OCI-M2 (cell line): Measurements from ENCODE around the gene GDF10.

ENCODE experiments used
- DNase-seq: peaks from one replicate; lab custom pipeline; 2025; ENCODE audit not compliant: unreplicated experiment; lab: John Stamatoyannopoulos, UW

Gene GDF10

DNA sequence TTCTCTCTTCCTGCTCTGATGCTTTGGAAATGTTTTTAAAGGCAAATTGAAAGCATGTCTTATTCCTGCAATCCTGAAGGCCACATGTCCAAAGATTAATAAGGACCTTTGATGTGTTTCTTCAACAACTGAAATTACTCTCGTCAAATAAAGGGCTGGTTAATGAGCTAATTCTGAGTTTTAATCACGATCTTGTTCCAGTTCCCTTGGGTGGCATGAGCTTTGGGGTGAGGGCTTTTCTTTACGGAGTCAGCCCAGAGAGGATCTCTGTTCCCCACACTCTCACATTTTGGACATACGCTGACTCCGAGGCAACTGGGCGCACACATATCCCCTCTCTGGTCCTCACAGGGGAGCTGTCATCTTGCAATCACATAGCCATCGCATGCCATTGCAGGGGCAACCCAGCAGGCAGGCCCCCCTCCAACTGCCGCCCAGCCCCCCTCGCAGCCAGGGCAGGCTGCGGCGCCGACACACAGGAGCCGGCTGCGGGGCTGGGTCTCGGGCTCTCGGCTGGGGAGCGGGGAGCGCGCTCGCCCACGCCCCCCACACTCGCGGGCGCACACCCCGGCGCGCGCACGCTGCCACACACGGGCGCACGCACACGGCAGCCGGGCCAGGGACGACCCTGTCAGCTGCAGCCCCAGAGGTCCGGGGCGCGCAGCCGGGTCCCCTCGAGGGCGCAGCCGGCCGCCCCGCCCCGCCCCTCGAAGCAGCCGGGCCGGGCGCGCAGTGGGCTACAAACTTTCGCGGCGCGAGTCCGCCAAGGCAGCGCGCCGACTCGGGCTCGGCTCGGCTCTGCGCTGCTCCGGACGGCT, at the start of gene GDF10:
Gene GDF10, plus strand, starts transcription at position 587 of the 818 bp plus-strand sequence. CDS start 455 bp downstream, outside the sequence.
- DNase-seq = no peak

DNA sequence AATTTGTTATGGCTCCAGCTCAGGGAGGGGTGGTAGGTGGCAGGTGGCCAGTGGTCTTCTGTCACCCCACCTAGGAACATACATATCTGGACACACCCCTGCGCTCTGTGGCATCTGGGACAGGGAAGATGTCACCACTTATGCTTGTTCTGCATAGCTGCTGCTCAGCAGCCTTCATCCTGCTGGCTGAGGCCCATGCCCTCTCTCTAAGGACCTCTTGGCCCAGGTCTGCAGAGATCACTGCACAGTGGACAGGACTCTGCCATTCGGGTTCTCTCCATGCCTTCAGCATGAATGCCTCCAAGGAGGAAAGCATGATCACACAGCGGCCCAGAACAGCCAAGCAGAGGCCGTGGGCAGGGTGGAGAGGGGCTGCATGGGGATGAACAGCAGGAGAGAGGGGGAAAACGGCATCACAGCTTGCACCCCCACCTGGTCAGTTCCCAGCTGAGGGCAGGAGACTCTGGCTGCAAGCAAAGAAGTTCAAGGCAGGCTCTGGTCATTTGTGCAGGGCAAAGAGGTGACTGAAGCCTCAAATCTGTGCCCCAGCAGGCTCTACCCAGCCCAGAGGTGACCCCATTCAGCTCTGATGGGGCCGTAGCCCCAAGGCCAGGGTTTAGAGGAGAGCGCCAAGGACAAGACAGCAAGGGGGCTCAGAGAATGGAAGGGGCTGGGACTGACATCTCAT, 47.8 kb upstream of the GDF10 start:
- DNase-seq = no peak

DNA sequence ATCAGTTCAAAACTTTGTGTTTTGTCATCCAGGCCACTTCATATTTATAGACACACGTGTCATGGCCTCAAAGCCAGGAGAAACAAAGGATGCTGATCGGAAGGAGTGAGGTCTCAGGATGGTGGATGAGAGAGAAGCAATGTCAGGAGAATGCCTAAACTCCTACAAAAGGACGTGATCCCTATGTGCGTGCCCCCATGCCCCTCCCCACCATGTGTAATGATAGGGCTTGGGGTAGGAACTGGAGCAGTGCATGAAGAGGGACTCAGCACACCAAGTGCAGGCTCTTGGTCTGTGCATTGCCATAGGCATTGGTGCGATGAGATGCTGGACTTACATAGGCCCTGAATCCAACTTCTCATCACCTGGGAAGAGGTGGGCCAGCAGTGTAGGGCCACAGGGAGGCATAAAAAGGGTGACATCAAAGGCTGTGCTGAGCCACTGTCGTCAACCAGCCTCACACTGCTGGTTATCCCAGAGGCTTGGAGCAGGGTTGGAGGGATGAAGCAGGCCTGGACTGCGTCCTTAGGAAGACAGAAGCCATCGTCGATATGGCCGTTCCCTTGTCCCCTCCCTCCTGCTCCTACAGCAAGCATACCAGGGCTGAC, 46.9 kb upstream of the GDF10 start:
- no peak for DNase-seq

DNA sequence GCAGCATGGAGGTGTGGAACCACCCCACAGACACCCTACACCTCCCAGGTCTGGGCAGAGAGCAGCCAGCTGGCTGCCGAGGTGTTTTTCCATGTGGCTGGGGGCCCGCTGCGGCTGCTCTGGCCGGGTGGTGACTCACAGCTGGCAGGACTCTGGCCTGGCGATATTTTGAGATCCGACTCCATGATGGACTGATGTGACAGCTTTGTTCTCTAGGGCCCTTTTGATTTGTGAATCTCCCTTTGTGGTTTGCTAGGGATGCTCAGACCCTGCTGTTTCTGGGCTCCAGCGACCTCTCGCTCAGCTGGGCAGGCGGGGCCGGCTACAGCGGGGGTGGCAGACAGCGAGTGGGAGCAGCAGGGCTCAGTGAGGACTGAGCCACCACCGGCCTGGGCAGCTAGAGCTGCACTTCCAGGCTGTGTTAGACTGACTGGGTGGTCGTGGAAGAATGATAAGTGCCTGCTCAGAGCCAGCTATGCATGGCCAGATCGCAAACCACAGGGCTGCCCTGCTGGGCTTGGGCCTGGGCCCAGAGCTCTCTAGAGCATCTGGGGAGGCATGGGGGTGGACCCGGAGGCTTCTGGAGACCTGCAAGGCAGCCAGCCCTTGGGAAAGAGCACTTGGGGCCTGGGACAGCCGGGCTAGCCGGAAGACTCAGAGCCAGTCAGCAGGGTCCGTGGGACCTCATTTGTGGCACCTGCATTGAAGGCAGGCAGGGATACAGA, 46.2 kb upstream of the GDF10 start:
- DNase-seq = no peak

- DNase-seq = no peak
Observed at GRCh38 chr10:47254611-47255010, 45.4 kb upstream of the GDF10 start.

GRCh38 chr10:47255033-47255813, 44.8 kb upstream of the GDF10 start:
- DNase-seq = no peak

DNA sequence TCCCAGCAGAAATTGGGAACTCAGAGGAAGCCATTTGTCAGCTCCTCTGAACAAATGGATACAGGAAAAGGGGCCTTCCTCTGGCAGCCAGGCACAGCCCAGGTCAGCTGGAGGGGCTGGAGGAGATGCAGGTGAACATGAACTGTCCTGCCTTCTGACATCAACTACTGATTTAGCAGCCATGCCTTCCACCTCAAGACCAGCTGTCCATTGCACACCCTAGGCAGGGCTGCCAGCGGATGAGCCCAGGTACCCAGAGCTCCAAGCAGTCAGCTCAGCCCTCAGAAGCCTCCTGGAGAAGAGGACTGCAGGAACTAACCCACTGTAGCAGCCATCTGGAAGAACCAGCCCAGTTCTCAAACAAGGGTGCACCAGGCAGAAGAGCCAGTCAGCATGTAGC, 44.1 kb upstream of the GDF10 start:
- DNase-seq = no peak

- DNase-seq = no peak
Observed at GRCh38 chr10:47256751-47257336, 43.2 kb upstream of the GDF10 start.

DNA sequence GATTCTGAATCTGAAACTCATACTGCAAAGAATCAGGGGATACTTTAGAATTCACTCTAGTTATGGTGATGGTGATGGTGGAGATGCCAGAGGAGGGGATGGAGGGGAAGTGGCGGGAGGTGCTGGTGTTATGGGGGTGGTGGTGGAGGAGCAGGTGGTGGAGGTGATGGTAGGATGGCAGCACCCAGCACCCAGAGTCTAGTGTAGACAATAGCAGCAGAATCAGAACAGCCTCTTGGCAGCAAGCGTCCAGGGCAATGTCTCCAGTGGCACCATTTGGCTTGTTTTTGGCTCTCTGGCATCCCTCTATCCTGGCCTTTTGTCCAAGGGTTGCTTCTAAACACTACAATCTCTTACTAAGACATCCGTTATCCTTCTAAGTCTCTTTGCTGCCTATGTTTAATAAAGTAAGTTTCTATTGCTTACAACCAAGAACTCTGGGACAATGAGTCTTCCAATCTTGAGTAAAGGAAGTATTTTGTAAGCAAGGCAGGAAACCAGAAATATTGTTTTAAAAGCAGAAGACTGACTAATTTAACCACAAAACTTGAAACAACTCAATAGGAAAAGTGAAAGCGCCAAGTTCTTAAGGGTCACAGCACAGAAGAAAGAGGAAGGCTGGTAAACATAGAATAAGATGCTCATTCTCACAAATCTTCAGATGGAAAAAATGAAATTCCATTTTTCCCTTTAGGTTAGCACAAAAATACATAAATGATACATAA, 42.4 kb upstream of the GDF10 start:
- DNase-seq = no peak

- no peak for DNase-seq
Observed at GRCh38 chr10:47258921-47259320, 41.1 kb upstream of the GDF10 start.

- no peak for DNase-seq
Observed at GRCh38 chr10:47259466-47259865, 40.5 kb upstream of the GDF10 start.

DNA sequence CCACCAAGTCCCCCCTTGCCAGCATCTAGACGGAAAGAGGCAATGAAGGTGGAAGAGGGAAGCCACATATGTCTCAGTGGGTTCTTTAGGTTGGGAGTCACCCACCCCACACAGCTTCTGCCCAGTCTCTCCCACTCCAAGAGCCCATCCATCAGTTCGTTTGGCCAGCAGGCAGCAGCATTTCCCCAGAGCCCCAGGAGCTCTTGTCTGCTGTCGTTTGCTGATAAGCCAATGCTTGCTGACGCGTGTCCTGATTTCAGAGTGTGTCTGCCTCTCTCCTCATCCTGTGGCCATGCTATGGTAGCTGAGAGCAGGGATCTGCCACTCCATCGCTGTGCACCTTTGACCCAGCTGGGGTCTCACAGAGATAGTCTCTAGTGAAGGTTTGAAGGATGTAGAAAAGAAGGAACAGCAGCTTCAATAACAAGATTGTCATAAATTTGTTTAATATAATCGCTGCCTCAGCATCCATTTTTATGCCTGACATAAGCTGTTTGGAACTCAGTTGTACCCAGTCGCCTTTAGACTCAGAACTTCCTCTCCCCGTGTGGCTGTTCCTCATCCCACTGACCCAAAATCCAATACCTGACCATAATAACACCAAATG, 39.4 kb upstream of the GDF10 start:
- DNase-seq = no peak

DNA sequence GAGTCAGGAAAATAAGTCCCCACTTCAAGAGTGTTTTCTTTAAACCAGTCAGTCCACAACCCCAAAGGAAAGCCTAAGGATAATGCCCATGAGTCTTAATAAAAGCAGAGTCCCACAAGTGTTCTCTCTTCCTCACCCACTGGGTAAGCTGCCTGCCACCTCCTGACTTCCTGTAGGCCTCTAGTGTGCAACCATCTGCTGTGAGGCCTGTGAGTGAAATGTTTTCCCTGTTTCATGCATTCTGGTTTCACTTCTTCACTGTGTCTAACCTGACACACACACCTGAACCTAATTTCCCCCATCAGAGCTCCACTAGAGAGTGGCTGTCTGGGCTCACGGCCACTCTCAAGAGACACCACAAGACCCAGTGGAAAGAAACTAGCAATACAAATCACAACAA, 38.9 kb upstream of the GDF10 start:
- no peak for DNase-seq

- DNase-seq = no peak
Observed at GRCh38 chr10:47261556-47261955, 38.4 kb upstream of the GDF10 start.

DNA sequence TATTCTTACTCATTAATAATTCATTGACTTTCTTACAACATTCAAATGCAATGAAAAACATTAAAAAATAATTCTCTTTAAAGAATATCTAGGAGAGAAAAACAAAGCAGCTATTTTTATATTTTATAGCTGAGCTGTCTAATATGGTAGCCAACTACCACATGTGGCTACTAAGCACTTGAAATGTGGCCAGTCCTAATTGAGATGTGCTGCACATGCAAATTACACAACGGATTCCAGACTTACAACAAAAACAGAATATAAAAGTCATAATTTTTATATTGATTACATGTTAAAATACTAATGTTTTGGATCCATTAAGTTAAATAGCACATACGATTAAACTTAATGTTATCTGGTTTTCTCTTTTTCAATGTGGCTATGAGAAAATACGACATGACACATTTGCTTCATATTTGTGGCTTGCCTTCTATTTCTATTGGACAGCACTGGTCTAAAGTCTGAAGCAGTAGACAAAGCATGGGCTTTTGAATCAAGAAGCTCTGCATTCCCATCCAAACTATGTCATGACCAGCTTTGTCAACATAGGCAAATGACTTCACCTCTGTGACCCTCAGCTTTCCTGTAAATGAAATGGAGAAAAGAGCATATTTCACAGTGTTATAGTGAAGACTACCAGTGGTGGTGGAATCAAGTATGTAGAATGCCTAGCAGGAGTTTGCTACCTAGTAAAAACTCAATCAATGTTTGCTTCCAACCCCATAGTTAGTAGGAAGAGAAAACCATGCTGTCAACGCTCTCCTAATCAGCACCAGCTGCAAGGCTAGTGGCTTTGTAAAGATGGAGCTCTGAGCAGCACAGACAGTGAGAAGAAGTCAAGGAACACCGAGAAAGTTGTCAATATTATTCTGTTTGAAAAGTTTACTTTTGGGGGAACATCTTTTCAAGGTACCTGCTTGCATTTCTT, 37.1 kb upstream of the GDF10 start:
- no peak for DNase-seq

- no peak for DNase-seq
Observed at GRCh38 chr10:47264797-47265281, 35.2 kb upstream of the GDF10 start.

- DNase-seq = no peak
Observed at GRCh38 chr10:47266602-47267001, 33.4 kb upstream of the GDF10 start.

DNA sequence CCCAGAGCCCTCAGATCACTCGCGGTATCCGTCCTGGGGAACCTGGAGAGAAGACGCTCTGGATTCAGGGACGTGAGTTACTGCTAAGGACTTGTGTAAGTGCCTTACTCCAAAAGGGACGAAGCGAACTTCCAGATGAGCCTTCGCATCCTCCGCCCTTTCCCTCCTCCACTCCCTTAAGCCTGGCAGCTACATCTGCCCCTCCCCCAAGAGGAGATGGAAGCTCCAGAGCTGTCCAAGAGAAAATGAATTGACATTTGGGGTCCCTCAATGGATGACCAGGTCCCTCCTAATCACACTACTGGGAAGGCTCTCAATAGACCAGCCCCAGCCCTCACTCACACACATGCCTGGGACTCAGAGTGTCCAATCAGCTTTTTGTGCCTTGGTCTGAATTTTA, 31.3 kb upstream of the GDF10 start:
- DNase-seq = no peak
